ENCODE measurements around the gene TMEM221.
A peak's percentile ranks its signal among the peaks of the same experiment; 100 is the strongest.

The TMEM221 gene

DNA sequence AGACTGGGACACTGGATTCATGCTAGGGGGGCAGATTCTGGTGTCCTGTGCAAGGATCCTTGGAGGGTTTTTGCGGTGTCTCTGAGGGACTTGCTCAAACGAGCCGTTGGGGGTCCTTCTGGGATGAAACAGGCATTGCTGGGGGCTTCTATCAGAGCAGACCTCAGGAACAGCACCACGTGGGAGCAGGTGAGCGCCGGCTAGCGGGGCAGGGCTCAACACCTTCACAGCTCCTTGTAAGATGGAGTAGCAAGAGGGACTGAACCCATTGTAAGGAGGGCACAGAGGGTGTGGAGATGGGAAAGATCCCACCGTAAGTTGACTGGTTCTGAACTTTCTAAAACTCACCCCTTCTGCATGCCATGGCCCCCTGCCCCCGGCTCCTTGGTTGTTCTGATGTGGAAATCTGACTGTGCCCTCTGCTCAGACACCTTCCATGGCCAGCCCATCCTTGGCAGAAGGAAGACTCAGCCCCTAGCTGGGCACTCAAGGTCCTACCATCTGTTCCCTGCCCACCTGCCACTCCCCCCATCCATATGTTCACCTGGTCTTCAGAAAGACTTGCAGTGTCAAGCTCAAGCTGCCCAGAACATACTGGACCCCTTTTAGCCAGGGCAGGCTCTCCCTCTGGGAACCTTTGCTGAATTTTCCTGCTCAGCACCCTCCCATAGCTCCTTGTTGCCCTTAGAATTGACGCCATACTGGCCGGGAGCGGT, 23.1 kb upstream of the TMEM221 start:
- no peak for DNase-seq

DNA sequence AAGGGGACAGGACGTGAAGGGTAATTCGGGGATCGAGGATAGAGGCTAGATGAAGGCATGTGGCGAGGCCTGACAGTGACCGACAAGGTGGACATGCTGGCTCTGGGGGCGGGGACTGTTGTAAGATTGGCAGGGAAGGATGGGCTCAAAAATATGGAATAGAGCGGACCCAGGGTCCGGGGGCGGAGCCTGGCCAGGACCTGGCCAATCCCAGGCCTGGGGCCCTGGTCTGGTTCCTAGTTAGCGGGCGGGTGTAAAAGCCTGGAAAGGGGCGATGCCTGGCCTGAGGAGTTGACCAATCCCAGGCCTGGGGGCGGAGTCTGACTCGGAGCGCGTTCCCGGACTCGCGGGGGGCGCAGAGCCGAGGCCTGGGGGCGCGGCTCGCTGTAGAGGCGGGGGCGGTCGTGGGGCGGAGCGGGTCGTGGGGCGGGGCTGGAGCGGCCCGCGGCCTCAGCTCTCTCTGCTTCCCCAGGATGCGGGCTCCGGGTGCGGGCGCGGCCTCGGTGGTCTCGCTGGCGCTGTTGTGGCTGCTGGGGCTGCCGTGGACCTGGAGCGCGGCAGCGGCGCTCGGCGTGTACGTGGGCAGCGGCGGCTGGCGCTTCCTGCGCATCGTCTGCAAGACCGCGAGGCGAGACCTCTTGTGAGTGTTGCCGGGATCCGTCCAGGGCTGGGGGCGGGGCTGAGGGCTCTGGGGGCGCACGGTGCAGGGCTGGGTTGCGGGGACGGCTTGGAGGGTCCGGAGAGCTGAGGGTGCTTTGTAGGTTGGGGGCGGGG, 21.8 kb upstream of the TMEM221 start, which contains the start of gene SLC27A1:
Gene SLC27A1 (plus strand): TSS at position 457 of the 774 bp plus-strand sequence. CDS start 17 bp downstream, at position 474.
- DNase-seq = peak; percentile 92

DNA sequence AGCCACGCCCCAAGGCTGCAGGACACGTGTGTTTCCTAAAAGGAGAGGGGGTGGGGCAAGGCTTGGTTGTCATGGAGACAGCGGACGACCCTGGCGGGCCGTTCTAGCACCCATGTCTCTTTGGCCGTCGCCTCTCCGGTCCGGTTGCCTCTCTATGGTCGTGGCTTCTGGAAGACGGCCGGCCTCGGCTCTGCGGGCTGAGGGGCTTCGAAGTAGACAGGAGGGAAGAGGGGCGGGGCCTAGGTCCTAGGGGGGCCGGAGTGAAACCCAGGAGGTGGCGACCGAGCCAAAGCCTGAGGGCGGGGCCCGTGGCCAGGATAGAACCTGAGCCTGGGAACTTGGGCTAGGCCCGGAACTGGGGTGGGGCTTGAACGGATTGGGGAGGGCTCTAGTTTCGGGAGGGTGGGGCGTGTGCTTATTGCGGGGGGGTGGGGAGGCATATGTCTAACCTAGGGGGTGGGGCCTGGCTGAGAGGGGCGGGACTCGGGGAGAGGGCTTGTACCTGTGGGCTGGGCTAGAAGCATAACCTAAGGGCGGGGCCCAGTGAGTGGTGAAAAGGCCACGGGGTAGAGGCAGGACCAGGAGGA, 21.1 kb upstream of the TMEM221 start:
- peak; percentile 87 for DNase-seq

DNA sequence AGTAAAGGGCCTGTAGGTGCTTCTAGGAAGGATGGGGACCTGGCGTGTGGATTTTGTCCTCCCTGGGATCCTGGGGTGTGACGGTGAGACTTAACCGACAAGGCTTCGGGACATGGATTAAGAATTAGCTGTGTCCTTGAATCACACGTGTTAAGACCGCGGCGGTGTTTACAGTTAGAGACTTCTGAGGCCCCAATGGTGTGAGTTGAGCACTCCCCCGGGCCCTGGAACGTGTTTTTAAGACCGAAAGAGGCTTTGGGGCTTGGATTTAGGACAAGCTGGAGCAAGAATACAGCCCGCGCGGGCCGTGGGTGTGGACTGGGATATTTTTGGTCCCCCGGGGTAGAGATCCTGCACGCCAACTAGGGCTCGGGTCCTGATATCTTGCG, 20.6 kb upstream of the TMEM221 start:
- no peak for DNase-seq

DNA sequence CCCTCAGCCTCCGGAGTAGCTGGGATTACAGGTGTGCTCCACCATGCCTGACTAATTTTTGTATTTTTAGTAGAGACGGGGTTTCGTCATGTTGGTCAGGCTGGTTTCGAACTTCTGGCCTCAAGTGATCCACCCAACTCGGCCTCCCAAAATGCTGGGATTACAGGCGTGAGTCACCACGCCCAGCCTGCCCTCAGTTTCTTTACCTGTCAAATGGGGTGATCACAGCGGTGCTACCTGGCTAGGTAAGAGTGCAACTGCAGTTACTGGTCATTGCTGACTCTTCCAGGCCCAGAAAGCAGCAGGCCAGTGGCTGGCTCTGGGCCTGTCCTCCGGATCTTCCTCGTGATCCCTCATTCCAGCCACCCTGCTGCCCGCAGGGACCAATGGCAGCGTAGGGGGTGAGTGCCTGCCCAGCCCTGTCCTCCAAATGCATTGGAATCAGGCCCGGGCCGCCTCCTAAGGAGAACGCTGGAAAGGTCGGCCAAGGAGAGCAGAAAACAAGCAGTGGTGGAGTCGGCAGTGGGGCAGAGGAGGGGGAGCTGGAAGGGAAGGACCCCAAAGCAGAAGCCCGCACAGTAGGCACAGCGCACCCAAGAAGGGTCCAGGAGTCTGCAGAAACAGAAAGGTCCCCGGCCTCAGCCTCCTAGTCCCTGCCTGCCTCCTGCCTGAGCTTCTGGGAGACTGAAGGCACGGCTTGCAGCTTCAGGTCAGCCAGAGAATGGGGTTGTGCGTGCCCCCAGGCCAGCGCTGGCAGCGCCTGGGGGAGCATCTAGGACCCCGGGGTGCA, 20.0 kb upstream of the TMEM221 start:
- no peak for DNase-seq

DNA sequence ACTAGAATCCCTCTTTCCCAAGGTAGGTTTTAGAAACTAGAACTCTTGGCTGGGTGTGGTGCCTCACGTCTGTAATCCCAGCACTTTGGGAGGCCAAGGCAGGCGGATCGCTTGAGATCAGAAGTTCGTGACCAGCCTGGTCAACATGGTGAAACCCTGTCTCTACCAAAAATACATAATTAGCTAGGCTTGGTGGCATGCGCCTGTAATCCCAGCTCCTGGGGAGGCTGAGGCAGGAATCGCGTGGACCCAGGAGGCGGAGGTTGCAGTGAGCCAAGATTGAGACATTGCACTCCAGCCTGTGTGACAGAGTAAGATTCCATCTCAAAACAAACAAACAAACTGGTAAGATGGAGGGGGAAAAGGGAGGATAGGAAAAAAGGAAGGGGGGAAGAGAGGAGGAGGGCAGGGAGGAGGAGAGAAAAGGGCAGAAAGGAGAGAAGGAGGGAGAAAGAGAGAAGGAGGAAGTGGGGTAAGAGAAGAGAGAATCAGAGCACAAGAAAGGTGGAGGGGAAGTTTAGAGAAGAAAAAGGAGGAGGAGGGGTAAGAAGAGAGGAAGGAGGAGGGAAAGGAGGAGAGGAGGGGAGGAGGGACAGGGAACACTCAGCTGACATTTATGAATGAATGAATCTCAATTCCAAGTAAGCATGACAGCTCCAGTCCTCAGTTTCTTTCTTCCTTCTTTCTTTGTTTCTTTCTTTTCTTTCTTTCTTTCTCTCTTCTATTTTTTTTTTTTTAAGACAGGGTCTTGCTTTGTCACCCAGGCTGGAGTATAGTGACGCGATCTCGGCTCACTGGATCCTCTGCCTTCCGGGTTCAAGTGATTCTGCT, 19.2 kb upstream of the TMEM221 start:
- no peak for DNase-seq

DNA sequence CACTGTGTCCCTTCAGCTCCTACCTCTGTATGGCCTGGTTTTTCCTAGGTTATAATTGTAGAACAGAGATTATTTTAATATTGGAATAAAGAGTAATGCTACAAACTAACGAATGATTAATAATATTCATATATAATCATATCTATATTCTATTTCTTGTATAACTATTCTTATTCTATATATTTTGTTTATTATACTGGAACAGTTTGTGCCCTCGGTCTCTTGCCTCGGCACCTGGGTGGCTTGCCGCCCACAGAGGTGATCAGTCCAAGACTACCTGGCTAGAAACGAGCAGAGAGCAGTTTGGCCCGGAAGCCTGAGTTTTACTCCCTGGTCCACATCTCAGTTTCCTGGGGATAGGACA, 18.0 kb upstream of the TMEM221 start:
- no peak for DNase-seq

DNA sequence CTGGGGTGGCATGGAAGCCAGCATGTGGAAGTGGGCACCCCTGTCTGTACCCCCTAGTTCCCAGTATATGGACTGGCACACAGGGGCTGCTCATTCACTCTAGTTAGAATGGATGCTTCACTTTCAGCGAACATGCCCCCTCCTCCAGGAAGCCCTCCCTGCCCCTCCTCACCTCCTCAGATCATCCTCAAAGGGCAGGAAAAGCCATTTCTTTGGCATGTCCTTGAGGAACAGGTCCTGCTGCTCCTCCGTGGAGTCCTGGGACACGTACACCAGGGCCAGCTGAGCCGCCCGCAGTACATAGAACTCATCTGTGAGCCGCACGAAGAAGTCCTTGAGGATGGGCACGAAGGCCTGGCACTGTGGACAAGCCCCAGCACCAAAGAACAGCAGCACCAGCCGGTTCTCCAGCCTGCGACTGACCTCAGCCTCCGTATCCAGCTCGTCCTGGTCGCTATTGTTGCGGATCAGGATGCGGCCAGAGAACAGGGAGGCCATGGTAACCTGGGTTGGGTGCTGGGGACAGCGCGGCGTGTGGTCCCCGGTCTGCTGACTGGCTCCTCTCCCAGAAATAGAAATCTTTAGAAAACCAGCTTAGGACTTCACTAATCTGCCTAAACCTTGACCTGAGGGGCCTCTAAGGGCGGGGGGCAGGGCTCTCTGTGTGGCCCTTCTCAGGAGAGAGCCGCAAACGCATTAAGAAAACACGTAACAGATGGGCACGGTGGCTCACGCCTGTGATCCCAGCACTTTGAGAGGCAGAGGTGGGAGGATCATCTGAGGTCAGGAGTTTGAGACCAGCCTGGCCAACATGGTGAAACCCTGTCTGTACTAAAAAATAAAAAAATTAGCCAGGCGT, 12.1 kb upstream of the TMEM221 start, which contains the start of gene NXNL1:
Gene NXNL1 (minus strand): TSS at position 555 of the 859 bp plus-strand sequence. CDS start 57 bp downstream, at position 498.
- no peak for DNase-seq

DNA sequence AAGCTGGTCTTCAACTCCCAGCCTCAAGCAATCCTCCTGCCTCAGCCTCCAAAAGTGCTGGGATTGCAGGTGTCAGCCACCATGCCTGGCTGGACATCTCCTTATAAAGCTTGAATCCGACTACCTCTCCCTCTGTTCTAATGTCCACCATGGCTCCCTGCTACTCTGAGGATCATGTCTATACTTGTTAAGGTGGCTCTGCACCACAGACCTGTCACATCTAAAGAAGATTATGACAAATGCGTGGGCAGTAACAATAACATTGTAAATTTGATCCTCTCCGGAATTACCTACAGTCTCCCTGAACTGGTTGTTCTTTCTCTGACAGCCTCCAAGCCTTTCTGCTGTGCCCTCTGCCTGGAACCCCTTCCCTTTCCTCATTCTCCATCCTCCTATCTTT, 10.5 kb upstream of the TMEM221 start:
- DNase-seq = no peak

DNA sequence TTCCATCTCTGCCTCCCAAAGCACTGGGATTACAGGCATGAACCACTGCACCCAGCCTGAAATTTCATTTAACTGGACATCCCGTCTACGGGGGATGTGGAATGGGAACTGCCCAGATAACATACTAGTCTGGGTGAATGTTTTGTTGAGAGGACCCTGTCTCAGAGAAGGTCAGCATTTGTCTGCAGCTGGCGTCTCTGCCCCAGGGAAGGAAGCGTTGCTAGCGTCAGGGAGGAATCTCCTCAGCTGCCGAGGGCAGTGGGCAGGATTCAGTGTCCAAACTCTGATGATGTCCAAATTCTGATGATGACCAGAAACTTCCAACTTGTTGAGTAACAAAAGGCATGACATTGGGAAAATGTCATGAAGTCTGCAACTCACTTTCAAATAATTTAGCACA, 9.1 kb upstream of the TMEM221 start:
- DNase-seq = no peak

DNA sequence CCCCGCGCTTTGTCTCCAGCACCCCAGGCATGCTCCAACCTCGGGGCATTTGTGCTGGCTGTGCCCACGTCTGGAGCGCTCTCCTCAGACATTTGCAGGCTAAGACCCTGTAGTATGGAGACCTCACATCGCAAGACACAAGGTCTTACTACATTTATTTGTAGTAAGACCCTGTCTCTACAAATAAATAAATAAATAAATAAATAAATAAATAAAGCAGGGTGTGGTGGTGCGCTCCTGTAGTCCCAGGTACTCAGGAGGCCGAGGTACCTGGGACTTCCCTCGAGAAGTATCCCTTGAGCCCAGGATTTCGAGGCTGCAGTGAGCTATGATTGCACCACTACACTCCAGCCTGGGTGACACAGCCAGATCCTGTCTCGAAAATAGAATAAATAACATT, 7.7 kb upstream of the TMEM221 start:
- DNase-seq = no peak

DNA sequence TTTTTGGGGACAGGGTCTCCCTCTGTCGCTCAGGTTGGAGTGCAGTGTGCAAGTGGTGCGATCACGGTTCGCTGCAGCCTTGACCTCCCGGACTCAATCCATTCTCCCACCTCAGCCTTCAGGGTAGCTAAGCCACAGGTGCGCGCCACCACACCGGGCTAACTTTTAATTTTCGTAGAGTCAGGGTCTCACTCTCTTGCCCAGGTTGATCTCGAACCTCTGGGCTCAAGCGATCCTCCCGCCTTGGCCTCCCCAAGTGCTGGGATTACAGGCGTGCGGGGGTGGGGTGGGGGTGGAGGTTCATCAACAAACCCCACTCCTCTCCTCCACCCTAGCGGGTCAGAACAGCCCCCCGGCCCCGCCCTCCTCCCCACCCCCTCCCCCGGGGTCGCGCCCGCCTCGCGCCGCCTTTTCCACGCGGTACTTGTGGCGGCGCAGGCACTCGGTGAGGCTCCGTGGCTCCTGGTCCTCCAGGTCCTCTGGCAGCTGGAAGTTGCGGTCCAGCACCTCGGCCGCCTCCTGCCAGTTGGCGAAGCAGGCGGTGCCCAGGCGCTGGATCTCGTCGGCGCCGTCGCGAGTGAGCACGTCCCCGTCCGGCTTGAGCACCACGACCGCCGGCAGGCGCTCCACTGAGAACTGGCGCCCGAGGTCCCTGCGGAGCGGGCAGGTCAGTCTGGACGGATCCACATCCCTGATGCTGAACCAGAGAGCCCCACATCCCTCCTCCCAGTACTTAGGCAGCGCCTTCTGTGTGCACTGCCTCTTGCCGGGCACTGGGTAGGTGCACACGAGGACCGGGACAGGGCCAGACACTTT, 7.0 kb upstream of the TMEM221 start:
- DNase-seq = no peak

DNA sequence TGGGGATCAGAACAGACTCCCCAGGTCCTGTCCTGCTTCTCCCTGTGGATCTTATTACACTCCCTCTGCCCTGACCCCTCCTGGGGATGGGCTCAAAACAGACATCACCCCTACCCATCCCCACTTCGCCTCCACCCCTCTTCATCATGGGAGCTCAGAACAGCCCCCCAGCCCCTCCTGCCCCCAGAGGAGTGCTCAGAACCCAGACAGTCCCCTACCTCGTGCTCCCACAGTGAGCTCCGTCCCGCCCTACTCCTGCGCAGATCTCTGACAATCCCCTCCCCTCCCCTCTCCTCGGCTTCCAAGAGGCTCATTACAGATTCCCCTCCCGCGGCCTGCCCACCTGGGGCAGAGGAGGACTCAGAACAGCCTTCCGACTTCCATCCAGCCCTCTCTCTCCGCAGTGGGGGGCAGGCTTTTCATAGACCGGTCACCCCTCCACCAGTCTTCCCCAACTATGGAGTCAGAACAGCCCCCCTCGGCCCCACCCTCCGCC, 6.2 kb upstream of the TMEM221 start:
- DNase-seq = no peak

DNA sequence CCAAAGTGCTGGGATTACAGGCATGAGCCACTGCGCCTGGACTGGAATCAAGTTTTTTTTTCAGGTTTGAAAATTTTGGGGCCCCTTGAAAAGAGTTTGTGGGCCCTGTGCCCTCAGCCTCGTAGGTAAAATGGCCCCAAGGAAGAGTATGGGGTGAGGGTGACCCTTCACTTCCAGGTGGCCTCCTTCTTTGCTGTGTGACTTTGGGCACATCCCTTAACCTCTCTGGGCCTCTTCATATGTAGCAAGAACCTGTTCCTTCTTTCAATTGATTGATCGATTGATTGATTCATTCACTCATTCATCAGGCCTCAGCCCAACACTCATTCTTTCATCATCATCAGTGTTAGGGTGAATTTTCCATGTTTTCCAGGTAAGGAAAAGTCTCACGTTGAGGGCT, 3.4 kb upstream of the TMEM221 start:
- no peak for DNase-seq

DNA sequence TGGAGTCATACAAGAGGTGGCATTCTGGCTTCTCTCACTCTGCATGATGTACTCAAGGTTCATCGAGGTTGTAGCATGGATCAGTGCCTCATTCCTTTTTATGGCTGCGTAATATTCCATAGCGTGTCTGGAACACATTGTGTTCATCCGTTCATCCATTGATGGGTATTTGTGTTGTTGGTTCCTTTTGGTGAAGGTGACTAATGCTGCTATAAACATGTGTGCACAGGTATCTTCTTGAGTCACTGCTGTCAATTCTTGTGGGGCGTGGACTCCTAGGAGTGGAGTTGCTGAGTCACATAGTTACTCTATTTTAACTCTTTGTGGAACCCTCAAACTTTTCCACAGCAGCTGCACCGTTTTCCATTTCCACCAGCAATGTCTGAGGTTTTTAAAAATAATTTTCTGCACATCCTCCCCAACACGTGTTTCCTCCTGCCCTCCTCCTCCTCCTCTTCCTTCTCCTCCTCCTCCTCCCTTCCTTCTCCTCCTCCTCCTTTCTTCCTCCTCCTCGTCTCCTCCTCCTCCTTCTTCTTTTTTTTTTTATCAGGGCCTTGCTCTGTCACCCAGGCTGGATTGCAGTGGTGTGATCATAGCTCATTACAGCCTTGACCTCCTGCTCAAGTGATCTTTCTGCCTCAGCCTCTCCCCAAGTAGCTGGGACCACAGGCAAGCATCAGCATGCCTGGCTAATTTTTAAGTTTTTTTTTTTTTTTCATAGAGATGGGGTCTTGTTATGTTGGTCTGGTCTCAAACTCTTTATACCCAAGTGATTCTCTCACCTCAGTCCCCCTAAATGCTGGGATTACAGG, 2.0 kb upstream of the TMEM221 start:
- DNase-seq = peak; percentile 30

DNA sequence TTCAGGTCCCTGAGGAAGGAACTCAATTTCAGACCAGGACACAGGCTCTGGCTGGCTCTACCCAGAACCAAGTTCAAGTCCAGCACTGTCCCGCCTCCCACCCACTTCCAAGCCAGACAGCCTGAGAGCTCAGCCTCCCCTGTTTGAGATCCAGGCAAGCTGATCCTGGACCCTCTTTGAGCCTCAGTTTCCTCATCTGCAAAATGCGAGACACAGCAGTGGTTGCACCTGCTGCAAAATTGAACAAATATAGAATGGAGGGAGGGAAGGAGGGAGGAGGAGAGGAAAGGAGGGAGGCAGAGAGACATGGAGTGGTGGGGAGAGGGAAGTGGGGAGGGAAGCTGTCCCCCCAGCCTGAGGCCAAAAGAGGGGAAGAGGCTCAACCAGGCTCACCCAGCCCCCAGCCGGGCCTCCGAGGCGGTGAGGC, 751 bp downstream of the TMEM221 start:
- no peak for DNase-seq

DNA sequence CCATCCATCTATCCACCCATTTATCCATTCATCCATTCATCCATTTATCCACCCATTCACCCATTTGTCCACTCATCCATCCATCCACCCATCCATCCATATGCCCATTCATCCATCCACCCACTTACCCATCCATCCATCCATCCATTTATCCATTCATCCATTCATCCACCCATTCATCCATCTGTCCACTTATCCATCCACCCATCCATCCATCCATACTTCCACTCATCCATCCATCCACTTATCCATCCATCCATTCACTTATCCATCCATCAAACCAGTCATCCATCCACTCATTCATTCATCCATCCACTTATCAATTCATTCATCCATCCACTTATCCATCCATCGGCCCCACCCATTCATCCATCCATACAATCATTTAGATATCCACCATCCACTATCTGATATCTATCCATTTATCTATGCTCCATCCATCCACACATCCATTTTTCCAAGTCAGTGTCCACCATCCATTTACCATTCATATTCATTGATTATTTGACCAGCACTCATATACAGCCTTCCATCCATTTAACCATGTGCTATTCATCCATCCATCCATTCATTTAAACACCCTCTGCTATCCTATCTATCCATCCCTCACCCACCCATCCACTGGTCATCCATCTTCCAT, 2.8 kb downstream of the TMEM221 start:
- DNase-seq = no peak

DNA sequence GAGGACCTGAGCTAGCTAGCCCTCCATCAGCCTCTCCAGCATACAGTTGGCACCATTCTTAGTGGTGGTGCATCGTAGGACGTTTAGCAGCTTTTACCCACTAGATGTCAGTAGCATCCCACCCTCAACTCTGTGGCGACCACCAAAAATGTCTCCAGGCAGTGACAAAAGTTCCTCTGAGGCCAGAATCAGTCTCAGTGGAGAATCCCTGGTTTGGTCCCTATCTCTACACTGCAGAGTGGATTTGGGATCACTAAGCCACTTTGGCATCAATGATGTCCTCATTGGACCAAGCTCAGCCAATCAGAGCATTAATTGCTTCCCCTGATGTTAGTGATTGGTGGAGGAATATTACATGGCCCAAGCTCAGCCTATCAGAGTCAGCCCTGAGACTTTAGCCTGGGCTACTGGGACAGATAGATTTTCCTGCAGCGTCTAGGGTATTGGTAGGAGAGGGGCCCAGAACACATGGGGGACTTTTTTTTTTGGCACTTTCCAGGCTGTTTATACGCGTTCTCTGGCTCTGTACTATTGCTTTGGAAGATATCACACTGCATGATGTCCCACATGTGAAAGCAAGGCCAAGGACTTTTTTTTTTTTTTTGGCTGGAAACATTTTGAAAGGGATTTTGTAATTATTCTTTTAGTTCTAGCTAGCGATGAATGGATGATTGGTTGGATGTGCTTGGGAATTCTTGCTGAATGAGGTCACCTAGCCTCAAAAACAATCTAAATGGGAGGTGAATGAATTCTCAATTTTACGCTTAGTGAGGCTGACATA, 7.0 kb downstream of the TMEM221 start:
- no peak for DNase-seq

Measured in GF-D8 (cell line).